ENCODE results near the gene SMG5.
A peak's percentile ranks its signal among the peaks of the same experiment; 100 is the strongest.

DNA sequence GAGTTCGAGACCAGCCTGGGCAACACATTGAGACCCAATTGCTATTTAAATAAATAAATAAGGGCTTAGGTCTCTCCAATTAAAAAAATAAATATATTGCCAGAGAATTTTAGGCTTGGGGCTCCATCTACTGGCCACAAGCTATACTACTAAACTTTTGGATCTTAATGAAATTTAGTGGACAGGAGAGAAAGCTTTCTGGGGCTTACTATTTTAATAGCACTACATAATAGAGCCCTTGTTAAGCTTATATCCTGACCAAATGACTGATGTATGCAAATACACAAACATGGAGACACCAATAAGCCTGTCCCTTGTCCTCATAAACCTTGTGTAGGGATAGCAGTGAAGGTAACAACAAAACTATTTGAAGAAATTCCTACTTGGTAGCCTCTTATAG, 37.0 kb upstream of the SMG5 start:
- TF ChIP-seq EZH2 (IDR thresholded peaks at IDR 0.05; ENCODE audit: low read depth, unreplicated experiment) (no peak), POLR2AphosphoS5 (IDR thresholded peaks at IDR 0.05; ENCODE audit: low read depth) (no peak), EZH2phosphoT487 (IDR thresholded peaks at IDR 0.05; ENCODE audit: unreplicated experiment) (no peak), CREB1 (CRISPR knock-in tag; IDR thresholded peaks at IDR 0.05; ENCODE audit: low read depth) (no peak), NANOG (IDR thresholded peaks at IDR 0.05; ENCODE audit: borderline replicate concordance) (no peak), JUNB (IDR thresholded peaks at IDR 0.05; ENCODE audit: unreplicated experiment) (no peak), ZNF331 (CRISPR knock-in tag; IDR thresholded peaks at IDR 0.05; ENCODE audit: low read depth) (no peak)
- TF ChIP-seq, protein P1, sequence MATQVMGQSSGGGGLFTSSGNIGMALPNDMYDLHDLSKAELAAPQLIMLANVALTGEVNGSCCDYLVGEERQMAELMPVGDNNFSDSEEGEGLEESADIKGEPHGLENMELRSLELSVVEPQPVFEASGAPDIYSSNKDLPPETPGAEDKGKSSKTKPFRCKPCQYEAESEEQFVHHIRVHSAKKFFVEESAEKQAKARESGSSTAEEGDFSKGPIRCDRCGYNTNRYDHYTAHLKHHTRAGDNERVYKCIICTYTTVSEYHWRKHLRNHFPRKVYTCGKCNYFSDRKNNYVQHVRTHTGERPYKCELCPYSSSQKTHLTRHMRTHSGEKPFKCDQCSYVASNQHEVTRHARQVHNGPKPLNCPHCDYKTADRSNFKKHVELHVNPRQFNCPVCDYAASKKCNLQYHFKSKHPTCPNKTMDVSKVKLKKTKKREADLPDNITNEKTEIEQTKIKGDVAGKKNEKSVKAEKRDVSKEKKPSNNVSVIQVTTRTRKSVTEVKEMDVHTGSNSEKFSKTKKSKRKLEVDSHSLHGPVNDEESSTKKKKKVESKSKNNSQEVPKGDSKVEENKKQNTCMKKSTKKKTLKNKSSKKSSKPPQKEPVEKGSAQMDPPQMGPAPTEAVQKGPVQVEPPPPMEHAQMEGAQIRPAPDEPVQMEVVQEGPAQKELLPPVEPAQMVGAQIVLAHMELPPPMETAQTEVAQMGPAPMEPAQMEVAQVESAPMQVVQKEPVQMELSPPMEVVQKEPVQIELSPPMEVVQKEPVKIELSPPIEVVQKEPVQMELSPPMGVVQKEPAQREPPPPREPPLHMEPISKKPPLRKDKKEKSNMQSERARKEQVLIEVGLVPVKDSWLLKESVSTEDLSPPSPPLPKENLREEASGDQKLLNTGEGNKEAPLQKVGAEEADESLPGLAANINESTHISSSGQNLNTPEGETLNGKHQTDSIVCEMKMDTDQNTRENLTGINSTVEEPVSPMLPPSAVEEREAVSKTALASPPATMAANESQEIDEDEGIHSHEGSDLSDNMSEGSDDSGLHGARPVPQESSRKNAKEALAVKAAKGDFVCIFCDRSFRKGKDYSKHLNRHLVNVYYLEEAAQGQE (IDR thresholded peaks at IDR 0.05; ENCODE audit: unreplicated experiment), result no peak
- TF ChIP-seq, protein P2, sequence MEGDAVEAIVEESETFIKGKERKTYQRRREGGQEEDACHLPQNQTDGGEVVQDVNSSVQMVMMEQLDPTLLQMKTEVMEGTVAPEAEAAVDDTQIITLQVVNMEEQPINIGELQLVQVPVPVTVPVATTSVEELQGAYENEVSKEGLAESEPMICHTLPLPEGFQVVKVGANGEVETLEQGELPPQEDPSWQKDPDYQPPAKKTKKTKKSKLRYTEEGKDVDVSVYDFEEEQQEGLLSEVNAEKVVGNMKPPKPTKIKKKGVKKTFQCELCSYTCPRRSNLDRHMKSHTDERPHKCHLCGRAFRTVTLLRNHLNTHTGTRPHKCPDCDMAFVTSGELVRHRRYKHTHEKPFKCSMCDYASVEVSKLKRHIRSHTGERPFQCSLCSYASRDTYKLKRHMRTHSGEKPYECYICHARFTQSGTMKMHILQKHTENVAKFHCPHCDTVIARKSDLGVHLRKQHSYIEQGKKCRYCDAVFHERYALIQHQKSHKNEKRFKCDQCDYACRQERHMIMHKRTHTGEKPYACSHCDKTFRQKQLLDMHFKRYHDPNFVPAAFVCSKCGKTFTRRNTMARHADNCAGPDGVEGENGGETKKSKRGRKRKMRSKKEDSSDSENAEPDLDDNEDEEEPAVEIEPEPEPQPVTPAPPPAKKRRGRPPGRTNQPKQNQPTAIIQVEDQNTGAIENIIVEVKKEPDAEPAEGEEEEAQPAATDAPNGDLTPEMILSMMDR (conservative IDR thresholded peaks at IDR 0.05; ENCODE audit: low read depth in 2 of 2), result peak; percentile 35 to 69

Data from GM23338 (cell line).